Measurements from ENCODE around the gene METTL26.

METTL26 gene

GRCh38 chr16:674968-675883, 39.1 kb upstream of the METTL26 start, which contains the start of gene RHBDL1:
Gene RHBDL1 (plus strand): TSS chr16:675671. CDS start chr16:675791, 120 bp downstream.
- DNase-seq (ENCODE audit: low spot score): no peak

- no peak for DNase-seq (ENCODE audit: low spot score)
These were observed 38.2 kb upstream of the METTL26 start for GRCh38 chr16:674214-674881.

GRCh38 chr16:673399-673991, 37.4 kb upstream of the METTL26 start:
- DNase-seq (ENCODE audit: low spot score): no peak

- DNase-seq (ENCODE audit: low spot score): no peak
These were observed 36.7 kb upstream of the METTL26 start for GRCh38 chr16:672851-673250.

- no peak for DNase-seq (ENCODE audit: low spot score)
These were observed 36.3 kb upstream of the METTL26 start for GRCh38 chr16:672371-672770.

- no peak for DNase-seq (ENCODE audit: low spot score)
These were observed 35.4 kb upstream of the METTL26 start for GRCh38 chr16:671353-672131.

- DNase-seq (ENCODE audit: low spot score): no peak
These were observed 34.6 kb upstream of the METTL26 start for GRCh38 chr16:670485-671352.

GRCh38 chr16:669666-670065, 33.6 kb upstream of the METTL26 start:
- no peak for DNase-seq (ENCODE audit: low spot score)

- no peak for DNase-seq (ENCODE audit: low spot score)
These were observed 32.5 kb upstream of the METTL26 start for GRCh38 chr16:668519-669171.

- peak; percentile 83 for DNase-seq (ENCODE audit: low spot score)
These were observed 31.8 kb upstream of the METTL26 start, which contains the start of gene RHOT2 for GRCh38 chr16:667780-668518. Gene RHOT2 (plus strand): TSS chr16:668132. CDS start chr16:668200, 68 bp downstream.

- DNase-seq (ENCODE audit: low spot score): no peak
These were observed 31.1 kb upstream of the METTL26 start for GRCh38 chr16:667113-667779.

GRCh38 chr16:666572-666971, 30.5 kb upstream of the METTL26 start:
- no peak for DNase-seq (ENCODE audit: low spot score)

GRCh38 chr16:662597-662996, 26.5 kb upstream of the METTL26 start:
- DNase-seq (ENCODE audit: low spot score): no peak

- DNase-seq (ENCODE audit: low spot score): no peak
These were observed 26.0 kb upstream of the METTL26 start for GRCh38 chr16:662095-662494.

- no peak for DNase-seq (ENCODE audit: low spot score)
These were observed 25.2 kb upstream of the METTL26 start for GRCh38 chr16:661184-661821.

GRCh38 chr16:660459-661183, 24.5 kb upstream of the METTL26 start:
- DNase-seq (ENCODE audit: low spot score): peak; percentile 84

GRCh38 chr16:660132-660458, 24.0 kb upstream of the METTL26 start:
- DNase-seq (ENCODE audit: low spot score): no peak

- no peak for DNase-seq (ENCODE audit: low spot score)
These were observed 23.5 kb upstream of the METTL26 start for GRCh38 chr16:659618-660017.

All from pons (tissue), 1 donor.